GM03348 (cell line): ENCODE measurements around the gene VMP1.

Source experiments
- DNase-seq: peaks from one replicate; pipeline ENCODE4 v3.0.0; 2012; ENCODE audit warnings: low spot score

VMP1 gene

DNA sequence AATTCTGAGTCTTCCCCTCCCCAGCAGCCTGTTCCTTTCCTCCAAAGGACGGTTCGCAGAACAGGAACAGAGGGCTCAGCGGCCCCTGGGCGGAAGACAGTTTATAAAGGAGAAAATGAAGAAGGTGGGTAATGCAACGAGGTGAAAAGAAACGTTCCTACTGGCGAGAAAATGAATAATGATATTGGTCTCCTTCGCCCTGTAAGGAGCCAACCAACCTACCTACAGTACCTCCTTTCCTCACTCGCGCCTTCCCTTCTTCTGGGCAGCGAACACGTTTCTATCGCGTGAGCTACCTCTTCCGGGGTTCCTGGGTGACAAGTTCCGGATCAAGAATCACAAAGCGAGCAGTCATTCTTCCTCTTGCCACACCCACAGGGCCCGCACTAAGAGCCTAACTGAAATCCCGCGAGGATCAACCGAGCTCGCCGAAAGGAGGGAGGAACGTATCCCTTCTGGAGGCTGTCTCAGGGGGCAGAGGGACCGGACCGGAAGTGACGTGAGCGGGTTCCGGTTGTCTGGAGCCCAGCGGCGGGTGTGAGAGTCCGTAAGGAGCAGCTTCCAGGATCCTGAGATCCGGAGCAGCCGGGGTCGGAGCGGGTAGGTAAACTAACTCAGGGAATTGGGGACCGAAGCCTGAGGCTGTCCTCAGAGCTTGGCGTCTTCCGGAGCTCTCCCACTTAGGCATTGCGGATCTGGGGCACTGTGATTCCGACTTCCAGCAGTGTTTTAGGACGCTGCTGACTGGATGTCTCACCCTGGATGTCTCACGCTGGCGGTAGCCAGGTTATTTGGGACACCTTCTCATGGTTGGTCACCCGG lies at the start of gene VMP1, which contains the start of gene PTRH2:
Gene VMP1 (plus strand): TSS at position 506 of the 822 bp plus-strand sequence. CDS start 23,793 bp downstream, outside the sequence.
Gene PTRH2 (minus strand): TSS at position 282 of the 822 bp plus-strand sequence. CDS start 9,452 bp downstream, outside the sequence.
- DNase-seq = peak; percentile 97

DNA sequence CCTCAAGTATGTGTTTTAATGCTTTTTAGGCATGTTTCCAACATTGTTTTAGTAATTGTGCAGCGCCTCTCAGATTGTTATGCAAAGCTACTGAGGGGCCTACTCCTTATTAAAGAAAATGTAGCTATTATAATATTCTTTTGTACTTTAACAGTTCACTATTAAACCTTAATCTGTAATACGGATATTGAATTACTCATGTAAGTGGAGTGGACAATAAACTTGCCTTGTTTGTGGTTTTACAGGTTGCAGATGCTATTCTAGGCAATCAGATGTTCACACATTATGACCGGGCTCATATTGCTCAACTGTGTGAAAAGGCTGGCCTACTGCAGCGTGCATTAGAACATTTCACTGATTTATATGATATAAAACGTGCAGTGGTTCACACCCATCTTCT lies 41.2 kb upstream of the VMP1 start:
- DNase-seq = no peak

DNA sequence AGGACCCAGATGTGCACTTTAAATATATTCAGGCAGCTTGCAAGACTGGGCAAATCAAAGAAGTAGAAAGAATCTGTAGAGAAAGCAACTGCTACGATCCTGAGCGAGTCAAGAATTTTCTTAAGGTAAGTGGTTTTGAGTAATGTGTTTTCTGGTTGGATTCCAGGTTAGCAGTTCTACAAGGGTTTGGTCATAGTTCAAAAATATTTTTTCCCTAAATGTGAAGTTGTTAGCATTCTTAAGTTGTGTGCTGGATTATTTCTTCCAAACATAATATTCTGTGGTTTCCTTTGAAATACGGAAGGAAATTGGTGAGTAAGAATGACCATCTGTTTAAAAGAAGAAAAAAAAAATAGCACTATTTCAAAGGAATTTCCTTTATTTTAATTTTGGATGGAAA lies 38.6 kb upstream of the VMP1 start:
- peak; percentile 65 for DNase-seq

DNA sequence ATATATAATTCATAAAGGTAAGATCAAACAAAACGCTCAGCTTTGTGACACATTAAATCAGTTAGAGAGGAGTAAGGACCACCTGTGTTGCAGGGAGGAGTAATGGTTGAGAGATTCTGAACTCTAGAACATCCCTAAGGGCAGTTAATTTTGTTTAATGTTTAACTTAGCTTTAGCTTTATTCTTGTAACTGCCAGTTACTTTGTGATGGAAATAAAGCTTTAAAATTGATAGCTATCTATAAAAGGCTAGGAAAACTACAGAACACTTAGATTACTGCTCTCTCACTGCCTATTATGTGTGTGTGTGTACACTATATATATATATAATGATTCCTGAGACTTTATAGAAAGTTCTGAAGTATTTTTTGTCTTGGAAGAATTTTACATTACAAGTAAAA lies 38.0 kb upstream of the VMP1 start:
- no peak for DNase-seq

DNA sequence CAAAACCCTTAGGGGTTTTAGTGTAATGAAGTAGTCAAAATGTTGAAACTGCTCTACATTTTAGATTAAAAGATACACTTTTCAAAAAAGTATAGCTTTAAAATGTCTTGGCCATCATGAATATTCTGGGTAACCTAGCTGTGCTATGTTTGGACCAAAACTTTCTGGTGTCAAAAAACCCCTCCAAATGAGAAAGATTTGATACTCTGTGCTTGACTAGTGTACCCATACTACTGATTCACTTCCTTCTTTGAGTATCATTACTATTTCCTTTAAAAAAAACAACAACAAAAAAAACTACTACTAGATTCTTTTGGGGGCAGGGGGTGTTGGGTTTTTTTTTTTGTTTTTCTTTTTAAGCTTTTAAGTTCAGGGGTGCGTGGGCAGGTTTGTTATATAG lies 37.5 kb upstream of the VMP1 start:
- DNase-seq = no peak

DNA sequence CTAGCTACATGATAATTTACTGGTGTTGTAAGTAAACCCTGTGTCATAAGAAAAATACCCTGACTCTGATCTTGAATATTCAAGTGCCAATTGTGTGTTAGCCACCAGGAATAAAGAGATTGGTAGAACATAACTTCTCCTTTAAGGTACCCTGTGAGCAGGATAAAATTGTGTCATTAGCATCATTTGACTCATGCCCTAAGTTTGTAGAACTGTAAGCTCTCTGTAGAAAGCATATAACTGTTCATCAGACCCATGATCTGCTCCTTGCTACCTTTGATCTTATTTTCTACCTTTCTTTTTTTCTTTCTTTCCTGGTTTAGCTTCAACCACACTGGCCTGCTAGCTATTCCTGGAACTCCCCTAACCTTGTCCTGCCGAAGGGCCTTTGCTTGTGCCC lies 36.1 kb upstream of the VMP1 start:
- no peak for DNase-seq

DNA sequence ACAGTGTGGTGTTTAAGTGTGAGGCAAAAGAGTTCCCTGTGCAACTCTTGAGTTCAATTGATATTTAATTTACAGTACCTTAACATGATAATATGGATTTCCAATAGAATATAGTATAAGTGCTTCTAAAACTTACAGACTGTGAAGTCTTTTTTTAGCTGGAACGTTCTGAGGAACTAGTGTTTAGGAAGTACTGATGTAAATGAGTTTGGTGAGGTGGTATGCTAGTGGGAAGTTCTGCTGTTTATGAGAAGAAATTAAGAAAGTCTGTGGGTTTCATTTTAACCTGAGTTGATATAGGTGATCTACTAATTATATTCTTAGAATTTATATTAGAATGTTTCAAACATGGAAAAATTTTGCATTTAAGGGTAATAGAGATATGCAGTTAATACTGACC lies 32.2 kb upstream of the VMP1 start:
- no peak for DNase-seq

DNA sequence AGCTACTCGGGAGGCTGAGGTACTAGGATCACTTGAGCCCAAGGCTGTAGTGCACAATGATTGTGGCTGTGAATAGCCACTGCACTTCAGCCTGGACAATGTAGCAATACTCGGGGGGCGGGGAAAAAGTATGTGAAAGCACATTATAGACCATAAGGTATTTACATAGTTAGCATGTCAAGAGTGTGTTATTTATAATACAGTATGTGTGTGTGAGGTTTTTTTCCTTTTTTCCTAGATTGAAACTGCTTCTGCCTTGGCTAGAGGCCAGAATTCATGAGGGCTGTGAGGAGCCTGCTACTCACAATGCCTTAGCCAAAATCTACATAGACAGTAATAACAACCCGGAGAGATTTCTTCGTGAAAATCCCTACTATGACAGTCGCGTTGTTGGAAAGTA lies 30.7 kb upstream of the VMP1 start:
- no peak for DNase-seq

DNA sequence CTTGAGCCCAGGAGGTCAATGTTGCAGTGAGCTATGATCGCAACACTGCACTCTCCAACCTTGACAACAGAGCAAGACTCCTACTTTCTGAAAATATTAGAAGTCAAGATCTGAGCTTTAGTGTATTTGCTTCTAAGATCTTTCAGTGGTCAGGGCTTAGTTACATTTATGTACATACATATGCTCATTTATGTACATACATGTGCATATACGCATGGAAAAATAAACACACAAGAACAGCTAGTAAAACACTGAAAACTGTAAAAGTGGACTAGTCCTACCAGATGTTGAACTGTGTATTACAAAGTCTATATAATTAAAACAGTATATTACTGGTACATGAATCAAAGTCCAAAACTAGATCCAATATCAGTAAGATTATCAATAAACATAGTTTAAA lies 28.5 kb upstream of the VMP1 start:
- no peak for DNase-seq

DNA sequence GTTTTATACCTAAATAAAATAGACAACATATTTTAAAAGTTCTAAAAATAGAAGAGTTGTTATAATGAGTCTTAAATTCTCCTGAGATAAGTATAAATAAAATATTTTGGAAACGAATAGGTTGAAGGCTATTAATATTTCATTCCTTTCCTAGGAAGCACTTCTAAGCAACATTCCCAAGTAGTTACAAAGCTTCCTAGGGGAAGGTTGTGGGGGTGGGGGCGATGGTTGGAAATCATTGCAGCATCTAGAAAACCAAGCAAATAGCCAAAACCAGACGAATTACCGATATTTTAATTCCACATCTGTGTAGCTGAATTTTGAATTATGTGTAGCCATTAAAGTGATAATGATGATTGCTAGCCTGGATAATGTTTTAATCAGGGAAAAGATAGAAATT lies 27.1 kb upstream of the VMP1 start:
- peak; percentile 50 for DNase-seq

DNA sequence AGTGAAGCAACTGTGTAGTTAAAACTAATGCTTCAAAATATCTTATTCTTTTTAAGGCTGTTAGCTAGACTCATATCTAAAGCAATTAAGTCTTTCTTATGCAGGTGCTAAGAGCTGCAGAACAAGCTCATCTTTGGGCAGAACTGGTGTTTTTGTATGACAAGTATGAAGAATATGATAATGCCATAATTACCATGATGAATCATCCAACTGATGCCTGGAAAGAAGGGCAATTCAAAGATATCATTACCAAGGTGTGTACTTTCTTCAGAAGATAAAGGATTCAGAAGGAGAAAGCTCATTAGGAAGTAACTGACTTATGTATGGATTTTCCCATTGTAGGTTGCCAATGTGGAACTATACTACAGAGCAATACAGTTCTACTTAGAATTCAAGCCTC lies 24.2 kb upstream of the VMP1 start:
- DNase-seq = no peak

DNA sequence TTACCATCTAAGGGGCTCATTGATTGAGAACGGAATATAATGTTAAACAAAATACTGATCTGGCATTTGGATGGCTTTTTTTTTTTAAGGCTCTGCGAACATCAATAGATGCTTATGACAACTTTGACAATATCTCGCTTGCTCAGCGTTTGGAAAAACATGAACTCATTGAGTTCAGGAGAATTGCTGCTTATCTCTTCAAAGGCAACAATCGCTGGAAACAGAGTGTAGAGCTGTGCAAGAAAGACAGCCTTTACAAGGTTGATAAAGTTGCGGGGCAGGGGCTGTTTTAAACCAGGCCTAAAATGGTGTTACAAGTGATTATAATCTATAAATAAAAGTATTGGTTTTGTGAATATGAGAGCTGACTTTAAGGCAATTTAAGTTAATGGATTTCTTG lies 22.5 kb upstream of the VMP1 start:
- no peak for DNase-seq

DNA sequence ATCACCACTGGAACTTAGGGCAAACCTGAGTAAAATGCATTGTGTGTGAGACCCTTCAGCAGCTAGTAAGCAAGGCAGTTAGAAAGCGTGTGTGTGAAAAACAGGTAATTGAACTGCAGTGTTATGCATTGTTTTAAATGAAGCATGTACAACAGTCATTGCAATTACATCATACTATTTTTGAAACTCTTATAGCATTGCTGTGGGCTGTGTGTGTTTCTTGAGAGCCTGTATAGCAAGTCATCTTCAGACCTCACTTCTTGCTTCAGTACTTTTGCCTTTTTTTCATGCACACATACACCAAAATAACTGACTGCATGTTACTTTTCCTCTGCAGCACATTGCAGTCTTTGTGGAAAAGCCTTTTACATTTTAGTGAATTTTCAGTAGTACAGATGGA lies 19.4 kb upstream of the VMP1 start:
- no peak for DNase-seq

DNA sequence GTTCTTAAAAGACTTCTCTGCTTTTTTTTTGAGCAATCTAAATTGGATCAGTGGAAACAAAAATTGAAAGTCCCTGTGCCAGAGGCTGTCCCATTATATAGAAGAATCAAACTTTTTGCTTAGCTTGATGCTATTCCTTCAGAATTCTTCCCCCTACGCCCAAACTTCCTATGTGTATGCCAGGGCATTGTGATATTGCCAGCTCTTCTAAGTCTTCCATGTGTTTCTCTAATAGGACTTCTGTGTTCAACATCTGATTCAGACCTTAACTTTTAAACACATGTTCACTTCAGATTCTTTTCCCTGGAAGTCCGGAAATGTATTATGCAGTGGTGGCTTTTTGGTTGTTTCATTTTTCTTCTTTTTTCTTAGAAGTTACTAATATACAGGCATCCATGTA lies 19.0 kb upstream of the VMP1 start:
- no peak for DNase-seq

DNA sequence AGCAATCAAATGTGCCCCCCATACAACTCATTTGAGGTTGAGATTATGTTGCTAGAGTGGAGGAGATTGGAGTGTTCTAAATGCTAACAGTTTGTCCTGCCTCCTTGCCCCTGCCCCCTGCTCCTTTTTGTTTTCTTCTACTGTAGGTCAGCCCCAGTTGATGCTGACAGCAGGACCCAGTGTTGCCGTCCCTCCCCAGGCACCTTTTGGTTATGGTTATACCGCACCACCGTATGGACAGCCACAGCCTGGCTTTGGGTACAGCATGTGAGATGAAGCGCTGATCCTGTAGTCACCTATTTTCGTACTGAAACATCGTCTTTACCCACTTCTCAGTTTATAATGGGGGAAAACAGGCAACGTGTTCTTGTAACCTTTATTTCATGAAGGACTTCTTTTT lies 13.9 kb upstream of the VMP1 start:
- no peak for DNase-seq

DNA sequence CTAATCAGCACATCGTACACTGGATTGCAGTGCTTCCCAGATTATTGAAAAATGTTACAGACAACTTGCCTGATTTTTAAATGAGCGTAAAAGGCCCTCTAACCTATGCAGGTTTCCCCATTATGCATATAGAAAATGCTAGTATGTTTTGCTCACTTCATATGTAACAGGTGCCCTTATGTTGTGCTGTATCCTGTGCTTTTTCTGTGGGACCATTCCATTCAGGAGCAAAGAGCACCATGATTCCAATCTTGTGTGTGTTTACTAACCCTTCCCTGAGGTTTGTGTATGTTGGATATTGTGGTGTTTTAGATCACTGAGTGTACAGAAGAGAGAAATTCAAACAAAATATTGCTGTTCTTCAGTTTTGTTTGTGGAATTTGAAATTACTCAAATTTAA lies 13.1 kb upstream of the VMP1 start:
- no peak for DNase-seq

DNA sequence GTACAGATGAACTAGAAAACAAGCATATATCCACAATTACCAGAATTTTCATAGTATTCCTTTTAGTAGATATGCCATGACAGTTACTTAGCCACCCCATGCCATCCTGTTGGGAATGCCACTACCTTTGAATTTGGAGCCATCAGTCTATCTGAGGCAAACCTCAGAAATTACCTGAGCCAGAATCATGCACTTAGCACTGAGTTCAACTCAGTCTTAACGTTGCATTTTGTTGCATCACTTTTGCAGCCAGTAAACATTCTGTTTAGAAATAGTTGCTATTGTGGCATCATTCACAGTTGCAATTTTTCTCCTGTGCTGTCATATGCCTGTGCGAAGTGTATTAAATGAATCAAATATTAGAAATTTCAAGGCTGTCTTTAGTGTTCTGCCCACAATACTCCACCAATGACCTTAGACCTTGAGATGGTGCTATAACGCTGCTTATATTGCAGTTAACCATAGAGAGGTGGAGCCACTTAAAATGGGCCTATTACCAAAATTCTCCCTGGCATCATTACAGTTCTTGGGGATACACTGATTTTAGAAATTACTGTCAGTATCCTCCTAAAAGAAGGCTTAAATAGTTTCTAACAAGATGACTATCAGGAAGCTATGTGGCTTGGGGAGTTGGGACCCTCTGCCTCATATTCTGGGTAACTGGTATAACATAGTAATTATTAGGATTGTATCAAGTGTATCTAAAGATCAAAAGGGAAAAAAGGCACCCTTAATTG lies 11.3 kb upstream of the VMP1 start:
- peak; percentile 9 for DNase-seq

DNA sequence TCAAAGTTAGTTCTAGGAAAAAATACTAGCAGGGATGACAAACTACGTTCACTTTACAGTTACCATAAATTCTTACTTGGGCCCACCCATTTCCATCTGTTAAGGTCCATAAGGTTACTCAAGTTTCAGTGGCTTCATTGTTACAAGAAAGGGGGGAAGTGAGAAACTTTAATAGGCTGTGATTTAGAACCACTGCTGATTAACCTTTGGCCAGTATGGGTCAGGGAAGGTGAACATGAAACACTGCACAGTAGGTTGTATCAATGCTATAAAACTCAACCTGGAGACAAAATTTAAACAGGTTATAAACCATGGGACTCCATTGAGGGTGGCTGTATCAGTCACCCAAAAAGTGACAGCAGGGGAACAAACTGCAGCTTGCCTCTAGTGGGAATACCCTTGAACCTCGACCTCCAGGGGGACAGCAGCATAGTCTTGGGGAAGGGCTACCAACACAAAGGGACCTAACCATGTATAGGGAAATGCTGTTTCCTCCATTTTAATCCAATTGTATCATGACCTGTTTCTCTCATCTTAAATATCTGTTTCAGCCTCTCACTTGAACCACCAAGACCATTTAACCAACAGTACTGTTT lies 10.7 kb upstream of the VMP1 start:
- DNase-seq = no peak

DNA sequence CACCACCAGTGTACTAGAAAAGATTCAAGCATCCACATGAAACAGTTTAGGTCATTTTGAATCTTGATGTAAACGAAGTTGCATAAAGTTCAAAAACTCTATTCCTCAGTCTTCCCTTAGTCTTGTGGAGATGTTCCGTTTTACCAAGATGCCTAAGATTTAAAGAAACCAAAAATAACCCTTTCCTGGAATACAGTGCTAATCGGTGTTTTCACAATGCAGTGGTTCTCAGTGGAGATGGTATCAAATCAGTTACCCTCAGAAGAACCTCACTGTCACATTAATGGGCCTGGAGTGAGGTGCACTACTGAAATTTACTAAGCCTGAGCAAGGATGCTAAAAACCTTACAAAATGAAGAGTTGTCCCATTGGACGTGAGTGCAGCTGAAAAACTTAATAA lies 9.3 kb upstream of the VMP1 start:
- DNase-seq = no peak

DNA sequence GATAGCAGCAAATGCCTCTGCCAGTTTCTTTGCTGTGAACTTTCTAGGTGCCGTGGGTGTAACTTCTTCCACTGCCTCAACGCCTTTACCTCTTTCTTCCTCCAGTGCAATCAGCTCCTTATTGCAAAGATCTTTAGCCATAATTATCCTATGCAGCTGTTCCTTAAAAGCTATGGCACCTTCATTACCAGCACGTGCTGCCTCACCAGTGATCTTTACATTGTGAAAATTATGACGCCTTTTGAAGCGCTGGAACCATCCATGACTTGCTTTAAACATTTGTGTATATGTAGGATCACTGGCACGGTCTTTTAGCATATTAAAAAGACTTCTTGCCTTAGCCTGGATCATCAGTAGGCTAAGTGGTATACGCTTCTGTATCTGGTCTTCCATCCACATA lies 8.2 kb upstream of the VMP1 start:
- DNase-seq = no peak

DNA sequence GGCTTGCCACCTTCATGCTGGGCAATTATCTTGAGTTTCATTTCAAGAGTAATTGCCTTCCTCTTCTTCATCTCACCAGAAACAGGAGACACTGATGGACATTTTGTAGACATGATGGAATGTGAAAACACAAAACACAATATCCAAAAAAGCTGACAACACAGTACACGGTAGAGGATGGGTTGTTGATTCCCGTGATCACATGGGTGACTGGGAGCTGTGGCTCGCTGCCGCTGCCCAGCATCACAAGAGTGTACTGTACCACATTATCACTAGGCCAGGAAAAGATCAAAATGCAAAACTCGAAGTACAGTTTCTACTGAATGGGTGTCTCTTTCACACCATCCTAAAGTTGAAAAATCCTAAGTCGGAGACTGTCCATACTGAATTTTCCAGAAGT lies 7.7 kb upstream of the VMP1 start:
- no peak for DNase-seq

DNA sequence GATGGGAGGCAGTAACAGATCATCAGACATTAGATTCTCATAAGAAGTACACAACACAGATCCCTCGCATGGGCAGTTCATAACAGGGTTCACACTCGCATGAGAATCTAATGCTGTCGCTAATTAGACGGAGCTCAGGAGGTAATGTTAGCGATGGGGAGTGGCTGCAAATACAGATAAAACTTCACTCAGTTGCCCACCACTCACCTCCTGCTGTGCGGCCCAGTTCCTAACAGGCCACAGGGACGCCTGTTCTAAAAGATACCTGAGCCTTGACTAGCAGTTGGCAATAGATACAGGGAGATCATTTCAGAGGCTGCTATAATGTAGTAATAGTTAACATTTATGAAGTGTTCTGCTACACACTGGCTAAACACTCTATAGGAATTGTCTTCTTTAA lies 5.2 kb upstream of the VMP1 start:
- DNase-seq = no peak

DNA sequence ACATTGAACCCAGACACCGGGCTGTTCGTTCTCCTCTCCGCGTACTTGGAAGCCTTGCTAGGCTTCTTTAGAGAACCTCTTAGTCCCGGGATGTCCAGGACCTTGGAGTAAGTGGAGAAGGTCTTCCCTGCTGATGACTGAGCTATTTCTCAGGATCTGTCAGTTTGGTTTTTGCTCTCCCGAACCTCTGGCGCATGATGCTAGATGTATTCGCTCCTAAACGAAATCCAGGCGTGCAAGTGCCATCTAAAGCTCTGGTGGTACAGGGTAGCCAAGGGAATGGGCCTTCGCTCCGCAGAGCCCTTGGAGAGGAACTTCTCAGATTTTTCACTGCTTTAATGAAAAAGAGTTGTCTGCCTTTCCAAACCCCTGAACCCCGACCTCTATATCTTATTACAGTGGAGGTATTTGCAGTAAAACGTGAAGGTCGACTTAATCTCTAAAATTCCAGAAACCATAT lies 547 bp downstream of the VMP1 start:
- peak; percentile 31 for DNase-seq
